SH-SY5Y (cell line): Measurements from ENCODE around the gene NRGN.

ENCODE experiments used
- GATA2 ChIP-seq: IDR thresholded peaks from 2 replicates; pipeline ENCODE4 v1.6.1; 2011; ENCODE audit warnings: mild to moderate bottlenecking, low read depth, low read length
- GATA3 ChIP-seq: IDR thresholded peaks from 2 replicates; pipeline ENCODE4 v1.6.1; 2011; ENCODE audit warnings: low read depth, mild to moderate bottlenecking, low read length, moderate library complexity

Gene NRGN

DNA sequence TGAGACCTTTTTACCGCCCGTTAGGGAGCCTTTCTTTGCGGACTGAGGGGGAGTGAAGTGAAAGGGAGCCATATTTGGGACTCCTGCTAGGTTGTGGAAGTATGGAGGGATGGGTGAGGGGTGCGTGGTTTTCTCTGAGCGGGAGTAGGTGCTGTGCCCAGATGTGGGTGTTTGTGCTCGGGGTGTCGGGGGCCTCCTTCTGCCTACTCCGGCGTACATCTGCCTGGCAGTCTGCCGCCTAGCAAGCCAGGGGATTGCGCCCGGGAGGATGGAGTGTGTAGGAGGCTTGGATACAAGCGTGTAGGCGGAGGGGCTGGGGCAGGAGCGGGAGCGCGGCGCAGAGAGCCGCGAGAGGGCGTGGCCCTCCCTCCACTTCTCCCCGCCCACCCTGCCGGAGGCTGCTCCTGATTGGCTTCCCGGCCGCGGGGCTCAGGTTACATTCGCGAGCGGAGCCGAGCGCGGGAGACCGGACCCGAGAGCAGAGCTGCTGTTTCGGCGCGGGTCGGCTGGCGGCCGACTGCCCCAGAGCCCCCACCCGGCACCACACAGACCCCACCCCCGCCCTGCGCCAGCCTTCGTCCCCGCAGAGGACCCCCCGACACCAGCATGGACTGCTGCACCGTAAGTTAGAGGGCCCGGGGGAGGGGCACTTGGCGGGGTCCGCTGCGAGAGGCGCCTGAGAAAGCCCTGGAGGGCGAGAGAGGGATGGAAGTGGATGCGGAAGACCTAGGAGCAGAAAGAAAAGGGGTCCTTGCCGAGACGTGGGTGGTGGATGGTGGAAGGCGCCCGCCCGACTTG lies at the start of gene NRGN:
NRGN (plus strand) TSS at position 464 of the 798 bp plus-strand sequence; CDS start at position 607, 143 bp downstream.
- no peak for TF ChIP-seq GATA3
- TF ChIP-seq GATA2, result no peak

DNA sequence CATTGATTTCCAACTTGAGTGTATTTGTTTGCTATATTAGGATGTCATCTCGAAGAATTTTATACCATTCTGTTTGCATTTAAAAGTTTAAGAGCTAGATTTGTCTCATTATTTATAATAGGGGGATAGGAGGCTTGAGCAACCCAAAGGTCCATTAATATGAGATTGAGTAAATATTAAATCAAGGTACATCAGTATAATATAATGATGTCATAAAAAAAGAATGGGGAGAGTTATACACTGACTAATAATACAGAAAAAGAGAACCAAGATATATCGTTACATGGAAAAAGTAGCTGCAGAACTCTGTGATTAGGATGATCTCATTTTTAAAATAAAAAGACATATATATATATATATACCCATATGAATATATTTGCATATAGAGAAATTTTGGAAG lies 46.6 kb upstream of the NRGN start:
- TF ChIP-seq GATA2, result no peak
- TF ChIP-seq GATA3, result no peak

- TF ChIP-seq GATA3 (no peak), GATA2 (no peak)
These were observed 40.2 kb upstream of the NRGN start for GRCh38 chr11:124699547-124699946.

- TF ChIP-seq GATA2 (no peak), GATA3 (no peak)
These were observed 39.7 kb upstream of the NRGN start for GRCh38 chr11:124700028-124700427.

DNA sequence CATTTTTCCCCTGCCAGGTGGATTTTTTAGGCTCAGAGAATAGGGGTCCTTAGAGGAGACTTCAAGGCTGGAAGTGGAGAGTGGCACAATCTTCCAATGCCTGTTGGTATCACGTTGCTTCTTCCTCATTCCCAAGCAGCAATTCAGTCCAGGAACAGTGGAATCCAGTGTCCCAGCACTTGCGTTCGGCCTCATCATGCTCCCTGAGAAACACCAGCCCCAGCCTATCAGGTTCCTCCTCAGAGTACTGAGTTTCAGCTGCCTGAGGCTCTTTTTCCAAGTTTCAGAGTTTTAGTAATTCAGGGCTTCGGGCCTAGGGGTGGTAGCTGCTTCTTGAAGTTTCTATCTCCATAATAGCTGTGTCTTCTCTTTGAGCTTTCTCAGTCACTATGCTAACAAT lies 31.9 kb upstream of the NRGN start:
- TF ChIP-seq GATA3, result no peak
- TF ChIP-seq GATA2, result no peak

GRCh38 chr11:124712392-124712791 lies 27.4 kb upstream of the NRGN start:
- no peak for TF ChIP-seq GATA3
- no peak for TF ChIP-seq GATA2

- TF ChIP-seq GATA2 (no peak), GATA3 (no peak)
These were observed 23.2 kb upstream of the NRGN start for GRCh38 chr11:124716591-124716990.

- TF ChIP-seq GATA2 (no peak), GATA3 (no peak)
These were observed 22.3 kb upstream of the NRGN start for GRCh38 chr11:124717421-124717785.

DNA sequence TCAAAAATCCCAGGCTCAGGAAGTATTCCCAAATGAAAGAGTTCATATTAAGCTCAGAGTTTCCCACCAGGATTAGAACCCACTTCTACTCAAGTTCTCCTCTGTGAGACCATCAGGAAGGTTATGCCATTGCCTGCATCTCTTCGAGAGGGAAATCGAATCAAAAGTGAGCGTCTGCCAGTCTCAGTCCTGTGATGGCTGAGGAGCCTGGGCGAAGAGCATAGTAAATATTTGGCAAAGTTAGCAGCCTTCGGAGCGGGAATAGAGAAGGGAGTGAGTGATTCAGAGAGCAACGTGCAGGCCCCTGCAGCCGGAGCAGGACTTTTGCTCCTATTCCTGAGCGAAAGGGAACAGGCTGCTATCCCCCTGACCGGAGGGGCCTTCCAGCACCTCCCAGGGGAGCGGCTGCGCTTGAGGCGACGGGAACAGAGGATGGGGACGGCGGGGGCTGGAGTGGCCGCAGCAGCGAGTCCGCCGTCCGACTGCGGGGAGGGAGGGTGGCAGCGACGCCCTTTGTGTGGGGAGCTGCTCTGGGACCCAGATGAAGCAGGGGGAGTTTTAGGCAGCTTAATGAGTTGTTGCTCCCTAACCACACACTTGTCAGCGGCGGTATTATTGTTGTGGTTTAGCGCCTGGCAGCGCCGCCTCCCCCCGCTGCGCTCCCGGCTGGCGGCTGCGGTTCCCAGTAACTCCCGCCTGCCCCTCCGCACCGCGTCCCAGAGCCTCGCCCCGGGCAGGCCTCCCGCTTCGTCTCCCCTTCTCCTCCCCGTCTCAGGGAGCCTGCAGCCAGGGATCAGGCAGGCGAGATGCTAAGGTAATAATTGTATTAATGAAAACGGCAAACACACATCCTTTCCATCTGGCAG lies 21.7 kb upstream of the NRGN start:
- no peak for TF ChIP-seq GATA2
- no peak for TF ChIP-seq GATA3

DNA sequence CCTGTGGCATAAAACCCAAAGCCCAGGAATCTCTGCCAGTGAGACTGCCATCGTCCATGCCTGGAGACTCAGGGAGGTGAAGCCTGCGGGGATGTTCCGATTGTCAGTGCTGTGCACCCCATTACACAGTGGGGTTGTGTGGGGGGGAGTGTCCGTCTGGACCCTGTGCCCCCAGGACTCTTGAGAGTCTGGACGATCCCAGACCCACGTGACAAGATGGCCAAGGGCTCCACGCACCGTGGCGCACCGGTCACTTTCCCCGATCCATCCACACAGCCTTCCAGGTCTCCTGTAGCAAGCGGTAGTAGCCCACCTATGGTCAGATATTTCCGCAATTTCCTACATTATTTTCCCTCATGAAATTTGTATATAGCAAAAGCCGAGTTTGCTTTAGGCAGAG lies 20.9 kb upstream of the NRGN start:
- TF ChIP-seq GATA2 (no peak), GATA3 (no peak)

GRCh38 chr11:124719534-124719933 lies 20.2 kb upstream of the NRGN start:
- TF ChIP-seq GATA2 (no peak), GATA3 (no peak)

DNA sequence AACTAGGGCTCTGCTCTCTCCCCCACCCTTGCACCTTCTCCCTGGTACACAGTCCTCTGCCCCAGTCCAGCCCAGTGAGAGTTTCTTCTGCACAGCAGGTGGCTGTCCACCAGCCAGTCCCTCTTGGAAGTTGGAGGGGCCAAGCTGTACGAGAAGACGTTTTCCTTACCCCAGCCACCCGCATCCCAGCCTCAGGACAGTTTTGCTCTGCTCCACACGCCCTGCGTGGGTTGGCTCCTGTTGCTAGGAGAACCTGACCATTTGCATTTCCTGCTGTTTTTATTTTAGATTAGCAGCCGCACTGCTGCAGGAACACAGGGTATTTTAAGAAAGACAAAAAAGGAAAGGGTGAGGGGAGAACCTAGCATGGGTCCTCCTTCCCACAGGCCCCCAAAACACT lies 17.6 kb upstream of the NRGN start:
- no peak for TF ChIP-seq GATA3
- no peak for TF ChIP-seq GATA2

DNA sequence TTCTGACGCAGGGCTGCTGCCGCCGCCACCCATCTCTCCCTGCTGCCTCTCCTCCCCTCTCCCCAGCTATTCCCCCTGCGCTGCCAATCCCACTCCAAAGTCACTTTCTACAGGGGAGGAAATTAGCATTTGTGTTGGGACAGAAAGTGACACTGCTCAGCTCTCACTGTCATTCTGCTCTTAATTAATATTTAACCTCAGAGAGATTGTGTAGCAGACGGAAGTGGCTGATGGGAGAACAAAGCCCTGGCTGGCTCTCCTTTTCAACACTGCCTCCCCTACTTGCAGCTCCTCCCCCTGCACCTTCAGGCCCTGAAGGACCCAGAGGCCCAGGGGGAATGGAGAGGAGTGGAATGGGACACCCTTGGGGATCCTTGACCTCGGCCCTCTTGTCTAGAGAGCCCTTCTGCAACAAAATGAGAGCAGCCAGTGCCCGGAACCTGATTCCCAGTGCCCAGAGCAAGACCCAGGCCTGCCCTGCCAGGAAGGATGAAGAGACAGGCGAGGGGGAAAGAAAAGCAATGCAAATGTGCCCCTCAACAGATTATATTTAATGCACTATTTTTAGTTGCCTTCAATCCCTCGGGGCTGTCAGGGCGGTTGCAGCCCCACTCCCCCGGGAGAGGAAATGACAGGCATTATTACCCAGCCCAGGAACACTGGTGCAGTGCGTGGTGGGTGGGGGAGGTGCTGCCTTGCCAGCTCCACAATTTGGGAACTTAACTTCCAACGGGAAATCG lies 14.6 kb upstream of the NRGN start:
- no peak for TF ChIP-seq GATA2
- no peak for TF ChIP-seq GATA3

- no peak for TF ChIP-seq GATA3
- no peak for TF ChIP-seq GATA2
These were observed 14.0 kb upstream of the NRGN start for GRCh38 chr11:124725719-124726105.

DNA sequence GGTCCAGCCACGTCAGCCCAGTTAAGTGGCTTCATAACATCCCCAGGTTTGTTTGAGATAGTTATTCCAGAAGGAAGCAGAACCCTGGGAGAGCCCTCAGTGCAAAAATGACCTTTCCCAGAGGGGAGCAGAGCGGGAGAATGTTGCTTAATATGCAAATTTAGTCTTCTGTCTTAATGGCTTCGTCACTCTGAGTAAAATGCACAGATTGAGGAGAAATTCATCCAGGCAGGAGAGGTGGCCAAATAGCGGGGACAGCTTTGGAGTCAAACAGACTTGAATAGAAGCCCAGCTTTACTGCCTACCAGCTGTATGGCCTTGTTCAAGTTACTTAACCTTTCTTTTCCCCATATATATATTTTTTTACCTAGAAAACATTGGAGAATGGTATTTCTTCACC lies 12.3 kb upstream of the NRGN start:
- TF ChIP-seq GATA3 (no peak), GATA2 (no peak)
